Prostate gland (tissue), 2 donors: ENCODE measurements around the gene HNRNPU.

Experiments used
- CTCF ChIP-seq, 4 experiments: fragments of 200-600 bp in 2 of 4; fragments of 450-650 bp in 2 of 4; sonication (generic) in 2 of 4; IDR thresholded peaks; 1 replicate in 3 of 4; 2 replicates in 1 of 4; pipeline ENCODE4 v1.5.1; 2016 to 2019; ENCODE audit warnings: antibody characterized with exemption in 4 of 4, mild to moderate bottlenecking in 2 of 4, moderate library complexity in 2 of 4
- POLR2A ChIP-seq: fragments of 450-650 bp; IDR thresholded peaks from one replicate; pipeline ENCODE4 v1.6.1; 2016; ENCODE audit warnings: antibody characterized with exemption, mild to moderate bottlenecking
- POLR2AphosphoS5 ChIP-seq: sonication (generic); formaldehyde crosslinking; IDR thresholded peaks from one replicate; pipeline ENCODE4 v1.6.1; 2017; ENCODE audit warnings: antibody characterized with exemption

GRCh38 chr1:244844155-244845121, 19.9 kb downstream of the HNRNPU start:
- TF ChIP-seq CTCF (IDR thresholded peaks at IDR 0.05) (no peak), POLR2A (no peak), POLR2AphosphoS5 (no peak)
